ENCODE data around the gene MEGF8.

Gene MEGF8

DNA sequence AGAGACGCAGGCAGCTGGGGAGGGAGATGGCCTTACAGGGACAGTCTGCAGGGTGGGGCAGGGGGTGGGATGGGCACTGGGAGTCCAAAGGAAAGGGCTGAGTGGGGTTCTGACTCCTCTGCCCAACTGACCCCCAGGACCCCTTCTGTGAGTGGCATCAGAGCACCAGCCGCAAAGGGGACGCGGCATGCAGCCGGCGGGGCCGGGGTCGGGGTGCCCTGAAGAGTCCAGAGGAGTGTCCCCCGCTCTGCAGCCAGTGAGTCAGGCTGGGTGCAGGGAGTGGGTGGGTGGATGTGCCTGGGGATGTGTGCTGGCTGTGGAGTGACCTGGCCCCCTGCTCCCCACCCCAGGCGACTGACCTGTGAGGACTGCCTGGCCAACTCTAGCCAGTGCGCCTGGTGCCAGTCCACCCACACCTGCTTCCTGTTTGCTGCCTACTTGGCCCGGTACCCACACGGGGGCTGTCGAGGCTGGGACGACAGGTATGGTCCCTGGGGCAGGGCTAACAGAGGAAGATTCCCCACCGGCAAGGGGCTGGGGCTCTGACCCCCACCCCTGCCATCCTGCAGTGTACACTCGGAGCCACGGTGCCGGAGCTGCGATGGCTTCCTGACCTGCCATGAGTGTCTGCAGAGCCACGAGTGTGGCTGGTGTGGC is 25.8 kb downstream of the MEGF8 start:
- DNase-seq (ENCODE audit: insufficient read length): no peak
- TF ChIP-seq TAF1 (IDR thresholded peaks at IDR 0.05; ENCODE audit: borderline replicate concordance, low read depth, low read length) (no peak), POLR2A (IDR thresholded peaks at IDR 0.05; ENCODE audit: low read depth, low read length) (no peak), POLR2AphosphoS5 (IDR thresholded peaks at IDR 0.05; ENCODE audit: low read depth, low read length) (no peak)
- no peak for FAIRE-seq

DNA sequence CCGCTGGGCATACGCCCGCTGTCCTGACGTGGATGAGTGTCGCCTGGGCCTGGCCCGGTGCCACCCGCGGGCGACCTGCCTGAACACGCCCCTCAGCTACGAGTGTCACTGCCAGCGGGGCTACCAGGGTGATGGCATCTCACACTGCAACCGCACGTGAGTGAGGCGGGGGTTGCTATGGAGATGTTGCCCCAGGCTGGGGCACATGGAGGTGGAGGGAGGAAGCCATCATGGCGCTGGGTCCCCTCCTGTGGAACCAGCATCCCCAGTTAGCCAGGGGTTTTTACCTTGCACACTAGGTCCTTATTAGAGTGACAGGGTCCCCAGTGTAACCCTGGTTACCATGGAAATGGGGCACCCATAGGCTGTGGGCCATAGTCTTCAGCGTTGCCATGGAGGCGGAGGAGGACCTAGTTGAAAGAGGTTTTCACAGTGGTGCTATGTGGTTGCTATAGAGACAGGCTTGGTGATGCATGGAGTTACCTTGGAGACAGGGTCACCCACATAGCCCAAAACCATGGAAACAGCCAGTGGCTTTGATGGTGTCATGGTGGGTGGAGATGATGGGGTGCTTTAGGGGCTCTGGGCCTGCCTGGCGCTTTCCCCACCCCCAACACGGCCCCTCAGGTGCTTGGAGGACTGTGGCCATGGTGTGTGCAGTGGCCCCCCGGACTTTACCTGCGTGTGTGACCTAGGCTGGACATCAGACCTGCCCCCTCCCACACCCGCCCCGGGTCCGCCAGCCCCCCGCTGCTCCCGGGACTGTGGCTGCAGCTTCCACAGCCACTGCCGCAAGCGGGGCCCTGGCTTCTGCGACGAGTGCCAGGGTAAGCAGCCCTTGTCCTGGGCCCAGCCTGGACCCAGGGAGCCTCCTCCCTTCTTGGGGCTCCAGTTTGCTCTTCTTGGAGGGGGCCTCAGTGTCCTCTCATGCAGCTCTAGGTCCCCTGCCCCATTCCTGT is 27.1 kb downstream of the MEGF8 start:
- DNase-seq (ENCODE audit: insufficient read length): no peak
- FAIRE-seq: no peak
- TF ChIP-seq POLR2AphosphoS5 (IDR thresholded peaks at IDR 0.05; ENCODE audit: low read depth, low read length): no peak
- TF ChIP-seq TAF1 (IDR thresholded peaks at IDR 0.05; ENCODE audit: borderline replicate concordance, low read depth, low read length): no peak
- TF ChIP-seq POLR2A (IDR thresholded peaks at IDR 0.05; ENCODE audit: low read depth, low read length): no peak

DNA sequence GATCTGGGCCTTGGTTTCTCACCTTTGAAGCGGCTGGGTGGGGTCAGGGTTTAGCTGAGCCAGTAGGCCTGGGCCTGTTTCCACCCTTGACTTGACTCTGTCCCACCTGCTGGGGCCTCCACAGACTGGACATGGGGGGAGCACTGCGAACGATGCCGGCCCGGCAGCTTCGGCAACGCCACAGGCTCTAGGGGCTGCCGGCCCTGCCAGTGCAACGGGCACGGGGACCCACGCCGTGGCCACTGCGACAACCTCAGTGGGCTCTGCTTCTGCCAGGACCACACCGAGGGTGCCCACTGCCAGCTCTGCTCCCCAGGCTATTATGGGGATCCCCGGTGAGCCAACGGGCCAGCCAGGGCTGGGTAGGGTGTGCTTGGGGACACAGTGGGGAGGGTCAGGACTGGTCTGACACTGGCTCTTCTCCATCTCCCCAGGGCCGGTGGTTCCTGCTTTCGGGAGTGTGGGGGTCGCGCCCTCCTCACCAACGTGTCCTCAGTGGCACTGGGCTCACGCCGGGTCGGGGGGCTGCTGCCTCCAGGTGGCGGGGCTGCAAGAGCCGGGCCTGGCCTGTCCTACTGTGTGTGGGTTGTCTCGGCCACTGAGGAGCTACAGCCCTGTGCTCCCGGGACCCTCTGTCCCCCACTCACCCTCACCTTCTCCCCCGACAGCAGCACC is 28.0 kb downstream of the MEGF8 start:
- TF ChIP-seq POLR2A (IDR thresholded peaks at IDR 0.05; ENCODE audit: low read depth, low read length): no peak
- TF ChIP-seq POLR2AphosphoS5 (IDR thresholded peaks at IDR 0.05; ENCODE audit: low read depth, low read length): no peak
- TF ChIP-seq TAF1 (IDR thresholded peaks at IDR 0.05; ENCODE audit: borderline replicate concordance, low read depth, low read length): no peak
- FAIRE-seq (no peak), DNase-seq (ENCODE audit: insufficient read length) (no peak)

DNA sequence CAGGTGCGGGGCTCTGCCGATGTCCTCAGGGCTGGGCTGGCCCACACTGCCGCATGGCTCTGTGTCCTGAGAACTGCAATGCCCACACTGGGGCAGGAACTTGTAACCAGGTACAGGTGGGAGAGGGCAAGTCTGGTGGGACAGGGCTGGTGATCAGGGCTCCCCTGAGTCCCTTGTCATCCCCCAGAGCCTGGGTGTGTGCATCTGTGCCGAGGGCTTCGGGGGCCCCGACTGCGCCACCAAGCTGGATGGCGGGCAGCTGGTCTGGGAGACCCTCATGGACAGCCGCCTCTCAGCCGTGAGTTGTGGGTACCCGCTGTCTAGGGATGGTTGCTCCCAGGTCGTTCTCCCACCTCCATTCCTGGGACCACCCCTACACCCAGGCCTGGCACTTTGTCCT is 30.5 kb downstream of the MEGF8 start:
- TF ChIP-seq TAF1 (IDR thresholded peaks at IDR 0.05; ENCODE audit: borderline replicate concordance, low read depth, low read length) (no peak), POLR2A (IDR thresholded peaks at IDR 0.05; ENCODE audit: low read depth, low read length) (no peak), POLR2AphosphoS5 (IDR thresholded peaks at IDR 0.05; ENCODE audit: low read depth, low read length) (no peak)
- DNase-seq (ENCODE audit: insufficient read length) (no peak), FAIRE-seq (no peak)

DNA sequence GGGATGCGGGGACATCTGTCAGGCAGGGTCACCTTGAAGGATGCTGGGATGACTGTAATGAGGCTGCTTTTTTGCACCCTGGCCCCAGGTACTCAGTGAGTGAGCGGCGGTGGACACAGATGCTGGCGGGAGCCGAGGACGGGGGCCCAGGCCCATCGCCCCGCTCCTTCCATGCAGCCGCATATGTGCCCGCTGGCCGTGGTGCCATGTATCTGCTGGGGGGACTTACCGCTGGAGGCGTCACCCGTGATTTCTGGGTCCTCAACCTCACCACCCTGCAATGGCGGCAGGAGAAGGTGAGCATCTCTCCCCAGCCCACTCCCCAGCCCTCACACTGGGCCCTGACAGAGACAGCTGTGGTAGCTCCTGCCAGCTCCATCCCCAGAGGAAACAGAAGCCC is 31.3 kb downstream of the MEGF8 start:
- TF ChIP-seq TAF1 (IDR thresholded peaks at IDR 0.05; ENCODE audit: borderline replicate concordance, low read depth, low read length) (no peak), POLR2A (IDR thresholded peaks at IDR 0.05; ENCODE audit: low read depth, low read length) (no peak), POLR2AphosphoS5 (IDR thresholded peaks at IDR 0.05; ENCODE audit: low read depth, low read length) (no peak)
- DNase-seq (ENCODE audit: insufficient read length): no peak
- FAIRE-seq: no peak

DNA sequence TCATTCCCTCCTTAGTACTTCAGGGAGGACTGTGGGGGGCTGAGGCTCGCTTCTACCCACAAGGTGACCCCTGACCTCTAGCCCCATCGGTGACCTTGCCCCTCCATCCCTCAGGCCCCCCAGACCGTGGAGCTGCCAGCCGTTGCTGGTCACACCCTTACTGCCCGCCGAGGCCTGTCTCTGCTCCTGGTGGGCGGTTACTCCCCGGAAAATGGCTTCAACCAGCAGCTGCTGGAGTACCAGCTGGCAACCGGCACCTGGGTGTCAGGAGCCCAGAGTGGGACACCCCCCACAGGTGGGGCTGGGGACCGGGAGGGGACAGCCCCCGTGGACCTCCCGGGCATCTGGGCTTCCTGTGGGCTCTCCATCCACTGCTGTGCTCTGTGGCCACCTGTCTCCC is 31.9 kb downstream of the MEGF8 start:
- no peak for FAIRE-seq
- no peak for DNase-seq (ENCODE audit: insufficient read length)
- TF ChIP-seq POLR2AphosphoS5 (IDR thresholded peaks at IDR 0.05; ENCODE audit: low read depth, low read length): no peak
- no peak for TF ChIP-seq POLR2A (IDR thresholded peaks at IDR 0.05; ENCODE audit: low read depth, low read length)
- no peak for TF ChIP-seq TAF1 (IDR thresholded peaks at IDR 0.05; ENCODE audit: borderline replicate concordance, low read depth, low read length)

DNA sequence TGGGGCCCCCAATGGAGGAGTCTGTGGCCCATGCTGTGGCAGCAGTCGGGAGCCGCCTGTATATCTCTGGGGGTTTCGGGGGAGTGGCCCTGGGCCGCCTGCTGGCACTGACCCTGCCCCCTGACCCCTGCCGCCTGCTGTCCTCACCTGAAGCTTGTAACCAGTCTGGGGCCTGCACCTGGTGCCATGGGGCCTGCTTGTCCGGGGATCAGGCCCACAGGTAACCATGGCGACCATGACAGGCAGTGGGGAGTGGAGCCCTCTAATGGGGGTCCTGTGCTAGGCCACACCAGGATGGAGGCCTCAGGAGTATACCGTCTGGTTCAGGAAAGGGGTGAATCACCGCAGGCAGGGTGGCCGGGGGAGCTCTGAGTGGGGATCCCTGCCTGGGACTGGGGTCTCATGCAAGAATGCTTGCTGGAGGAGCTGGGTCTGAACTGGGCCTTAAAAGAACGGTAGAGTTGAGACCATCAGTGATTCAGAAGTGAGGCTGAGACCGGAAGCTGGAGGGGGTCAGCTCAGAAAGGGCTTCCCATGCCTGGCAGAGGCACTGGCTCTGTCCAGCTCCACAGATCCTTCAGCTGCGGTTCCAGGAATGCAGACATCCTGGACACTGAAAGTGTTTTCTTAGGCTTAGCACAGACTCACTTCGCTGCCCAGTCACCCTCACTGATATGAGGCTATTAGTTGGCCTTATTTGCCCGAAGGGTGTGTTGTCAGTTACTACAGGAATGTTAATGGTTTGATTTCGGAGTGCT is 35.5 kb downstream of the MEGF8 start:
- no peak for DNase-seq (ENCODE audit: insufficient read length)
- FAIRE-seq: no peak
- no peak for TF ChIP-seq POLR2AphosphoS5 (IDR thresholded peaks at IDR 0.05; ENCODE audit: low read depth, low read length)
- TF ChIP-seq POLR2A (IDR thresholded peaks at IDR 0.05; ENCODE audit: low read depth, low read length): no peak
- TF ChIP-seq TAF1 (IDR thresholded peaks at IDR 0.05; ENCODE audit: borderline replicate concordance, low read depth, low read length): no peak

DNA sequence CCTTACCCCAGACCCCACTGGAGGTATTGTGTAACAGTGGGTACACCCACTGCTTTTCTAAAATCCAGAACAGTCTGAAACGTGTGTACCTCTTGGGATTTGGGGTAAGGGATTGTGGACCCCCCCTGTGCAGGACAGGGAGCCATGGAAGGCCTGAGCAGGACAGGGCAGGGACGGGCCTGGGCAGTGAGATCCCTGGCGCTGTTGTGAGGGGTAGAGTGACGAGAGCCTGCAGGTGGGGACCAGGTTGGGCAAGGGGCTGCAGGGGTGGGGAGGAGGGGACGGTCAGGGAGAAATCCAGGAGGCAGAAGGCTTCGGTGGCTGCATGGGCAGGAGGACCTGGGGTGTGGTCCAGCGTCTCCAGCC is 36.1 kb downstream of the MEGF8 start:
- TF ChIP-seq POLR2AphosphoS5 (IDR thresholded peaks at IDR 0.05; ENCODE audit: low read depth, low read length) (no peak), POLR2A (IDR thresholded peaks at IDR 0.05; ENCODE audit: low read depth, low read length) (no peak), TAF1 (IDR thresholded peaks at IDR 0.05; ENCODE audit: borderline replicate concordance, low read depth, low read length) (no peak)
- DNase-seq (ENCODE audit: insufficient read length) (no peak), FAIRE-seq (no peak)

DNA sequence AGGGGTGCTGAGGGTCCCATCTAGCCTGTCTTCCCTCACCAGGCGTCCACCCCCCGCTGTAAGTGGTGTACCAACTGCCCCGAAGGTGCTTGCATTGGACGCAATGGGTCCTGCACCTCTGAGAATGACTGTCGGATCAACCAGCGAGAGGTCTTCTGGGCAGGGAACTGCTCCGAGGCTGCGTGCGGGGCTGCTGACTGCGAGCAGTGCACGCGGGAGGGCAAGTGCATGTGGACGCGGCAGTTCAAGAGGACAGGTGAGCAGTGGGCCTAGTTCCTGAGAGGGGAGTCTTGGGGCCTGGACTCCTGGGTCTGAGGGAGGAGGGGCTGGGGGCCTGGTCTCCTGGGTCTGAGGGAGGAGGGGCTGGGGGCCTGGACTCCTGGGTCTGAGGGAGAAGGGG is 36.9 kb downstream of the MEGF8 start:
- TF ChIP-seq POLR2A (IDR thresholded peaks at IDR 0.05; ENCODE audit: low read depth, low read length) (no peak), TAF1 (IDR thresholded peaks at IDR 0.05; ENCODE audit: borderline replicate concordance, low read depth, low read length) (no peak), POLR2AphosphoS5 (IDR thresholded peaks at IDR 0.05; ENCODE audit: low read depth, low read length) (no peak)
- no peak for DNase-seq (ENCODE audit: insufficient read length)
- FAIRE-seq: no peak

DNA sequence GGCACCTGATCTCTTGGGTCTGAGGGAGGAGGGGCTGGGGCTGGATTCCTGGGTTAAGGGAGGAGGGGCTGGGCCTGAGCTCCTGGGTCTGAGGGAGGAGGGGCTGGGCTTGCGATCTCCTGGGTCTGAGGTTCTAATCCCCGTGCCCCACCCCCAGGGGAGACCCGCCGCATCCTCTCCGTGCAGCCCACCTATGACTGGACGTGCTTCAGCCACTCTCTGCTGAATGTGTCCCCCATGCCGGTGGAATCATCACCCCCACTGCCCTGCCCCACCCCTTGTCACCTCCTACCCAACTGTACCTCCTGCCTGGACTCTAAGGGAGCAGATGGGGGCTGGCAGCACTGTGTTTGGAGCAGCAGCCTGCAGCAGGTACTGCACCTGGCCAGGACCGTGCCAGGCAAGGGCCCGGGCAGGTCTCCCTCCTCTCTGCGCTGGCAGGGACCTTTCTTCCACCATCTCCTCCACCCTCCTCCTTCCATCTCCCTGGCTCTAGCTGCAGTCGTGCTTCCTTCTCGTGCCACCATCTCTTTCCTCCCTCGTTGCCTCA is 37.5 kb downstream of the MEGF8 start:
- TF ChIP-seq POLR2A (IDR thresholded peaks at IDR 0.05; ENCODE audit: low read depth, low read length): no peak
- TF ChIP-seq POLR2AphosphoS5 (IDR thresholded peaks at IDR 0.05; ENCODE audit: low read depth, low read length): no peak
- no peak for TF ChIP-seq TAF1 (IDR thresholded peaks at IDR 0.05; ENCODE audit: borderline replicate concordance, low read depth, low read length)
- DNase-seq (ENCODE audit: insufficient read length) (no peak), FAIRE-seq (no peak)
